Activated T-helper 1 cell treated with Interleukin-2 at 50 U/mL for 16 hours (primary cell): ENCODE measurements around the gene BCO1.

Experiments
- DNase-seq: peaks from one replicate; pipeline ENCODE4 v3.0.0-alpha.2; 2020; ENCODE audit warnings: low read depth

Gene BCO1

DNA sequence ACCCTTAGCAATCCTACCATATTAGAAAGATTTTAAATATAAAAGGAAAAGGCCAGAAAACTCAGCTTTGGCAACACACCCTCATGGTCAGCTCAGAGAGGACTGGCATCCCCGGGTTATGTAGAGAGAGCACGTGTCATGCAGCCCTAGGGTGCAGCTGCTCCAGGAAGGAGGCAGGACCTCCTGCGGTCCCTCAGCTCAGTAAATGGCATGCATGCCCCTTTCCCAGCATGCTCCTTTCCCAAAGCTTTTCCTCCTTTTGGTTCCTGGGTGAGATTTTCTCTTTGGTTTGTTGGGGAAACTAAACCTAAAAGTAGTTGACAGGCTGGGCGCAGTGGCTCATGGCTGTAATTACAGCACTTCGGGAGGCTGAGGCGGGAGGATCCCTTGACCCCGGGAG lies 80.2 kb downstream of the BCO1 start:
- DNase-seq: no peak

DNA sequence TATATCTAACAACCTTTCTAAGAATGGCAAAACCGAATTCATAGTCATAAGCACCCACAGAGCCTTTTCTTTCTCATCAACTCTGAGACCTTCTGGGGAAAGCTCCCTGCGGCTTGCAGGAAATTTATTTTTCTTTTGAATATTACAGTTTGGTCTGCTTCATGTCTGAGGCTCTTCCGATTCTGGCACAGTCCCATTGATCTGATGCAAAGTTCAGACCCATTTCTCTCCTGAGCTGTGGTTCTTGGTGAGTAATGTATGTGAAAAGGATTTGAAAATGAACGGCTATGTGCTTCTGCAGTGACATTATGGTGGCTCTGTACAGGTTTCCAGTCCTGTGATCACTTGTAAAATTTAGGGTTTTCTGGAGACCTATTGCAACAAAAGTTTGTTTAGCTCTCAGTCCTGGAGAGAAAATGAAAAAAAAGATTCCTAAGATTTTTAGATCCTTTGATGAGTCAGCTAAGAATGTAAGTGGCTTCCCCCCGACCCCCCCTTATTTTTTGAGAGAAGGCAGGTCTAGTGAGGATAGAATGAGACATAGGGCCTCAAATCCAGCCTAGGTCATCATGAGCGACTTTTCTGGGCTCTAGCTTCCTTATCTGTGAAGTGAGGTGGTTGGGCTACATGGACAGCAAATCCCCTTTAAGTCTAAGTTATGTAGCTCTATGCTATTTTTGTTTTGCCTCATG lies 80.9 kb downstream of the BCO1 start:
- DNase-seq: no peak

DNA sequence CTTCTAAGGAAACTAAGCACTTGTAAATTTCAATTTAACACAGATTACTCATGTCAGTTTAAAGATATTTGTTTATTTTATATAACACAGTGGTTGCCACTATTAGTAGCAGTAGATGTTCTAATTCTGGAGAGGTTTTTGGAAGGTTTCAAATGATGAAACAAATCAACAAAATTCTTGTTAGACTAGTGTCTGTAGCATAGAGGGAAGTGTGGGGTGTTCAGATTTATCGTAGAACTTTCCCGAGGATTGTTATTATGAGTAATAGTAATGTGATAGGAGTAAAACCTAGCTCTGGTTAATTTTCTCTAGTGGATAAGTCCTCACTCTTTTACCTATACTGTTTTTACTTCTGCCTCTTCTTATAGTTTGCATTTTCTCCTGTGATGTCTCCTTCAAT lies 82.5 kb downstream of the BCO1 start:
- no peak for DNase-seq

DNA sequence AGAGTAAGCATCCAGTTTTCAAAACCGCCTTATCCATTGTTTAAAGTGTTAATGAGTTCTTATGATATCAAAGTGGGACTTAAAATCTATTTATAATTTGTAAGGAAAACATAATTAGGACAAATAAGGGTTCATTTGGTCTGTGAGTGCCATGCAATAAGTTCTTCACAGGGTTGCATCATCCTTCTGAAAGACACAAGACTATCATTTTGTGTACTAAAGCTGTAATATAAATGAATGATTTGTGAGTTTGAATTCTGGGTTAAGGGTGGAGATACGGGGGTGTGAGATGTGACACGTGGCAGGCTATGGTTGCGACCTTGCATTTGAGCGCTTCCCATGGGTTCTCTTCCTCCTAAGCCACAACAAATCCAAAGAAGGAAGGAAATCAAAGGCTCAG lies 83.0 kb downstream of the BCO1 start:
- no peak for DNase-seq

DNA sequence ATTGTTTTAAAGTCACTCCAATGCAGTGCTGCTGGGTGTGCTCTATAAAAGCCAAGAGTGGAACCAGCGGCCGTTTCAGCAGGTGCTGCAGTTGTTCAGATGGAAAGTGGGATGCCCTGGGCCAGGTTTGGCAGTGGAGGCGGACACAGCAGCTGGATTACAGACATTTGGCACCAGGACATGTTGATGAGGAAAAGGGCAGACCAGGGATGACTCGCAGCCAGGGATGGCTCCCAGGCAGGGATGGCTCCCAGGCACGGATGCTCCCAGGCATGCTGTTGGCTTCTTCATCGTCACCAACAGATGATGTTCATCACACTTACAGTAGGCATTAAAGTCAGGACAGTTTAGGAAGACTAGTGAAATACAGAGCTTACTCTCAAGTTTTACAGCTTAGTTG lies 86.3 kb downstream of the BCO1 start:
- no peak for DNase-seq

DNA sequence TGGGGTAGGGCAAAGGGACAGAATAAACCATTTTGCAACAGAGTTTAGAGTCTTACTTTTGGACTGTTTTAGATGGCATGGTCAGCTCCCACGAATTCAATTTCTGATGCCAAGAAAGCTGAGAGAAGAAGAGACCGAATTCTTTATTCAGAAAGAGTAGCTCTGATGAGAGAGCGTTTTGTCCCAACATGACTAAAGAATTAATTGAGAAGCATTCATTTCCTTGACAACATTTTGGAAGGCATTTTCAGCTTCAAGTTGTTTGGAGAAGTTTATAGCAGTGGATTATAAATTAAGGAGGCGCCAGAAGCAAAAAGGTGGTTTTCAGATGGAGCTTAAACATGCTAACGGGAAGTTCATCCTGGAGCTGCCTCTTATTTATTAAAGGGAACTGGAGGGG lies 88.5 kb downstream of the BCO1 start:
- DNase-seq: no peak

DNA sequence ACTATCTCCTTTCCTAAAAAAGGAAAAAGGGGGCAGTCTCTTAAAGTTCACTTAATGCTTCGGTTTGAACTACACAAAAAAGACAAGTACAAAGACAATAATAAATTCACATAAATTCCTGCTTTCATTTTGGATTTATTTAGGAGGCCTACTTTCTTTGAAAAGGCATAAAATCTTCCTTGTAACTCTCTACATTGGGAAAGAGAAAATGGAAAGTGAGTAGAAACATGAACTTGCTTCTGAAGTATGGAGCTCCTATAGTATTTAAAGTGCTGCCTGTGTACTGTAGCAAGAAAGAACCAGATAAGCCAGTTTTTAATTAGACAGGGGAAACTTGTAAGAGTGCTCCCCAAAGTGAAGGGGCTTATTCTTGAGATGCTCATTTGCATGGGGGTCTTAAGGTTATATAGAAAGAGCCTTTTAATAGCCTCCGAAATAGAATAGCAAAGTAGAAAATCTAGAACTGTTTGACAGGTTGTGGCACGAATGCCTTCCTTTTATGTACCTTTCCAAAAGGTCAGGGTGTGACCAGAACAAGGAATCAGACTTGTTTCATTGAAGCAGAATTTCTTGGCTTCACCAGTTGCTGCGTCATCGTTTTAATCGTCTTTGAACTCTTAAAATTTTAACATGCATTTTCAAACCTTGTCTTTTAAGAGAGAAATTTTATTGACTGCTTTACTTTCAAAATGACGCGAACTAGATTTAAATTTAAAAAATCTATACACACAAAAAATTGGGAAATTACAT lies 89.1 kb downstream of the BCO1 start:
- DNase-seq: no peak

DNA sequence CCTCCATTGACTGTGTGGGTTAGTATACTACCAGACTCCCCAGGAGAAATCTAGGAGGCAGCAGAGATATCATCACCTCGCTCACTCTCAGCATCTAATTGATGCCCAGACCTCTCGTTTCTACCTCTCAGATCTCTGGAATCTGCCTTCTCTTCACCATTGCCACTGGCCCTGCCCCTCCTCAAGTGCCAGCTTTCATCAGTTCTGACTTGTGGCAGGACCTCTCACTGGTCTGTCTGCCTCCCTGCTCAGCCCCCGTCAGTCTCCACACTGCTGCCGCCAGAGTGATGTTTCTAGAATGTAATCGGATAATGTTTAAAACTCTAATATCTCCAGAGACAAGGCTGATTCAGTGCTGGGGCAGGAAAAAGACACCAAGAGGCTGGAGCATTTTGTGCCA lies 91.5 kb downstream of the BCO1 start:
- no peak for DNase-seq

DNA sequence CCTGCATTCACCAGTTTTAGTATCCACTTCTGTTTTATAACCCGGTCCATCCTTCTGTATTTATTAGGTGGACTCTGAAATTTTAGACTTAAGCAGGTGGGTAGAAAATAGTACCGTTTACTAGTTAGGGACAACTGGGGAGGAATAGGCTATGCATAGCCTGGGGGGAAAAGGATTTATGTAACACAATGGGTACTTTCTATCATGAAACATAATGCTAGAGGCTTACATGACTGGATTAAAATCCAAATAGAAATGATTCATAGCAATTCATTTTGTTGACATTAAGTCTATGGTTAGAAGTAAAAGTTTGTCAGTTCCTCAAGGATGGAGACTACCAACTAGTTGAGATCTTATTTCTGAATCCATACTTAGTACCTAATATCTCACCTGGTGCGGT lies 94.9 kb downstream of the BCO1 start:
- DNase-seq: no peak

DNA sequence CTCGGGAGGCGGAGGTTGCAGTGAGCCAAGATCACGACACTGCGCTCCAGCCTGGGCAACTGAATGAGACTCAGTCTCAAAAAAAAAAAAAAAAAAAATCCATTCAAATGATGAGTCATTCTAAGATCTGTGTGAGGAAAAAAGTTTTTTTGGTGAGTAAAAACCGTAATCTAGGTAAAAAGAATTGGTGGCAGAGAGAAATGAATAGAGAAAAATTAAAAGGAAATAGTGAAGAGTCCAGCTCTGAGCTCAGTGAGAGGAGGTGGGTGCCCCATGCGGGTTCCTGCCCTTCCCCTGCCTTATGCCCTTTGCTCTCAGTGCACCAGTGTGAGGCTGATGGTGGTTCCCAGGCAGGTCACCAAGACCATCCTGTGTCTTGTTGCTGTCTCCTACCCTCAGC lies 97.2 kb downstream of the BCO1 start:
- DNase-seq: no peak

DNA sequence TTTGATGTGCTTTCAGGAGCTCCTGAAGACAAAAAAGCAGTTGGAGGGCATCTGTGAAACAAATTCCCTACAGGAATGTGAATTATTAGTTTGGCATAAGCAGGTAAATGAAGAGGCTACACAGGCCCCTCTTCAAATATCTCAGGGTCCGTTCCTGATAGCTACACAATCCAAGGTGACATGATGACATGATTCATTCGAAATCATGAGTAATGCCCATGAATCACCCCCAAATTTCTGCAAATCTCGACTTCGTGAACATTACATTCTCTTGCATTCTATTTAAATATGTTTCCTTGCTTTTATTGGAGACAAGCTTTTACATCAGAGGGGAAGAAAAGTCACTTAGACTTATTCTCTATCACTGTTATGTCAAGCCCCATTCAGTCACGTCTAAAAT lies 98.6 kb downstream of the BCO1 start:
- DNase-seq: no peak
